DMS 273 treated with DMSO at 0.1 percent for 48 hours (cell line): ENCODE data around the gene ZBTB37.
"Not testable (repeated sequence)": the region's sequence is repeated elsewhere in the genome, so short reads cannot be mapped to it uniquely, and the experiment has no call there.

Experiments used
- DNase-seq: peaks from one replicate; lab custom pipeline; 2025; lab: John Stamatoyannopoulos, UW

The ZBTB37 gene

DNA sequence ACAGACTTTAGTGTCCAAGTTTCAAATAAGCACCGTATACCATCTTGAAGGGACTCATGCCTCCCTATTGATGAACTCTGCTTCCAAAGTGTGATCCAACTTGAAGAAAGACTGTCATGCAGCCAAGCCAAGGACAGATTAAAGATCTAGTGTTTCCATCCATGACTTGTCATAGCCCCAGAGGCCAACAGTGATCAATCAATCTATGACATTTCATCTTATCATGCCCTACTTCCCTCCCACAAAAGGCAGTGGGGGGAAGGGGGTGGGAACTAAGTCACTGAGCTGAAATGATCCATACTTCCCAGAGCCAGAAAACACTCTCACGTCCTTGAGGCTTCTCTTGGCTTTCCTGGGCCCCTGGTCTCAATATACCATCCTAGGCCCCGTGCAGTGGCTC is 44.9 kb downstream of the ZBTB37 start:
- DNase-seq = no peak

- DNase-seq = no peak
Measured at GRCh38 chr1:173914366-173914871, 46.2 kb downstream of the ZBTB37 start.

DNA sequence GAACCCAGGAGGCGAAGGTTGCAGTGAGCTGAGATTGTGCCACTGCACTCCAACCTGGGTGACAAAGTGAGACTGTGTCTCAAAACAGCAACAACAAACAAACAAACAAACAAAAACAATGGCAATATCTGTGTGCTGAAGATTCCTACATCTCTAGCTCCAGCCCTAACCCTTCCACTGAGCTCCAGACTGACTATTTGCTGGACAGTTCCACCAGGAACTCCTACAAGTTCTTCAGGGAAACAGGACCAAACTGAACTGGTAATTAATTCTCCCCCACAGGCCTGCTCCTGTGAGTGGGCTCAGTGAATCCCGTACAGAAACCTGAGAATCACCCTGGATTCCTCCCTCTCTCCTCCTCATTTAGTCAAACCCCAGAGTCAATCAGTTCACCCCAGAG is 47.4 kb downstream of the ZBTB37 start:
- no peak for DNase-seq

DNA sequence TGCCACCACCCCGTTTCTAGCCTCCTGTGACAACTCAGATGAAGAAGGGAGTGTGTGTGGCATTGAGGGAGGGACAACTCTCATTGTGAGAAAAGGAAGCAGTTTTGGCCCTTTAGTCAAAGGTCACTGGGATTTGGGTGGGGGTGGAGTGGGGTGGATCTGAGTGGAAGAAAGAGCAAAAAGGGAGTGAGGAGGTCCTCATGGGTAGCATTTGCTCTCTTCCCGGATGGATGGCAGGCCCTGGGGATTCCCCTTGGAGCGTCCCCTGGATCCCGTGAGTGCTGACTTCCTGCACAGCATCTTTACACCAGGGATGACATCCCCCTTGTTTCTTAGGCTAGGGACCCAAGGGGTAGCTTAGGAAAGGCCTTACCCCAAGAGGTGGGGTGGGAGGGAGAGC is 48.5 kb downstream of the ZBTB37 start:
- no peak for DNase-seq

DNA sequence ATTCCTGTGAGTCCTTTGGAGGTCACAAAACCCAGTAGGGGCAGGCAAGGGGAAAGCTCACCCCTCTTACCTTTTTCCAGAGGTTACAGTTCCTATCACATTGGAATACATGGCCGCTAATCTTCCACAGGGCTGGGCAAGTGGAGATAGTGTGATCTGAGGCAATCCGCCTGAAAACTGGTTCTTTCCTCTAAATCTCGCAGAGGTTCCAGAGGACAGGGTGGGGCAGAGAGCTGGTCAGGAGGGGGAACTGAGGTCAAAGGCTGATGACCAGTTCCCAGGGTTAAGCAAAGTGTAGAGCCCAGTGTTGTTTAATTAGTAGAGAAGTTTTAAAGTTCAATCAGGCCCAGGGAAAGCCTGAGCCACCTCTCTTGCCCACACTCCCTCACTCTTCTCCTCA is 49.0 kb downstream of the ZBTB37 start, which contains the start of gene SERPINC1:
TSS of gene SERPINC1 (minus strand) at position 179 of the 400 bp plus-strand sequence. CDS start at position 111, 68 bp downstream.
- DNase-seq = no peak

DNA sequence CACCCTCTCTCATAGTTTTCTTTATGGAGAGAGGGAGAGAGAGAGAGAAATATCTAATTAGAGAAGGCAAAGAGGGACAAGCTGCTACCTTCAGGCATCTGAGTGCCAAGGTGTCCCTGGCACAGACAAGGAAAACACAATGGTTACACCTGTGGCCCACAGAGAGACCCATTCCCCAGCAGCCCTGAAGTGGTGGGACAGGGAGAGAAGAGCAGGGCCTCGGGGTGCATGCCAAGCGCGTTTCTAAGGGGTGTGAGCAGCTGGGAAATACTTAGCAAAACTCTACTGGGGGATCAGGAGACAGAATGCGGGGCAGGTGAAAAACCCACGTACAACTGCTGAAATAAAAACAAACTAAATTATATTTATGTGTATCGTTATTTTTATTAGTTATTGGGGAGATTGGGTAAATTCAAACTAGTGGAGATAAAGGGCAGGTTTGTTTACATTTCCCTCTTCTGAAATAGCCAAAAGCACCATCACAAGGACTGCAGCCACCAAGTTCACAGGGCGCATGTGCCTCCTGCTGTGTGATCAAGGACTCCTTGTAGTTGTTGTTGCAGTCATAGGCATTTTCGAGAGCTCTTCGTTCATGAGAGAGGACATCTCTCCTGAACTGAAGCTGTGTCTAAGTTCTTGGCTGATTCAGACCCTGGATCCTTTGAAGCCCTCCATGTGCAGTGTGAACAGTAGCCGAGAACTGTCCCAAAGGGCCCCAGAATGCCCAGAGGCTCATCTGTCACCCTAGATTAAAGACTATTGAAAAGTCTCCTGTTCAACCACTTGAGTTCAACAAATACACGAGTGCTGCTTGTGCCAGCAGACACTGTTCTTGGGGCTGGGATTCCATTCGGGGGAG is 49.7 kb downstream of the ZBTB37 start:
- DNase-seq = no peak

- DNase-seq = no peak
Measured at GRCh38 chr1:173920861-173921260, 52.7 kb downstream of the ZBTB37 start.

- no peak for DNase-seq
Measured at GRCh38 chr1:173925306-173926242, 57.4 kb downstream of the ZBTB37 start.

DNA sequence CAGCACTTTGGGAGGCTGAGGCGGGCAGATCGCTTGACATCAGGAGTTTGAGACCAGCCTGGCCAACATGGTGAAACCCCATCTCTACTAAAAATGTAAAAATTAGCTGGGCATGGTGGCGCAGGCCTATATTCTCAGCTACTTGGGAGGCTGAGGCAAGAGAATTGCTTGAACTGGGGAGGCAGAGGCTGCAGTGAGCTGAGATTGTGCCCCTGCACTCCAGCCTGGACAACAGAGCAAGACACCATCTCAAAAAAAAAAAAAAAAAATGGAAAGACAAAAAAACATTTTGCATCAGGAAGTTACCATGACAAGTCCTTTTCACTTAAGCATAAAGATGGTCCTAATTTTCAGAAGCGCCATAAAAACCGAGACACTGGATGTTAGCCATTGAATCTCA is 62.4 kb downstream of the ZBTB37 start:
- DNase-seq = not testable (repeated sequence)

- no peak for DNase-seq
Measured at GRCh38 chr1:173934440-173934839, 66.3 kb downstream of the ZBTB37 start.

DNA sequence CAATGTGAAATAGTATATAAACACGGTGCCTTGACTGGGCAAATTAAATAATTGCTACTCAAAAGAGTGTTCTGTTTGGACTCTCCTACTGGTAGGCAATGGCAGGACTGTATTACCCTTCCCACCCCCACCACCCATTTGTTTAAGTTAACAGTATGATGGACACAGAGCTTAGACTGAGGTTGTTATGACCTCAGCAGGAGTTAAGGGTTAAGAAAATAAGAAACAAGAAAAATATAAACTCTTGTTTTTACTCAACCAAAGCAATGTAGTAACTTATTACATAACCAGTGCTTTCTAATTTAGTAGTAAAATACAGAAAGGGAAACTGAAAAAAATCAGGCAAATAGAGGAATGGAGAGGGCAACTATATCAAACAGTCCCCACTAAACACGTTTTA is 68.9 kb downstream of the ZBTB37 start:
- DNase-seq = no peak

GRCh38 chr1:173946380-173946921 is 78.3 kb downstream of the ZBTB37 start:
- DNase-seq = no peak

GRCh38 chr1:173948594-173948993 is 80.4 kb downstream of the ZBTB37 start:
- DNase-seq = no peak
